Measurements from ENCODE around the gene ANKRD39. TPM values are rescaled to one million over a fixed set of nuclear protein-coding genes. Genes with fewer than 3 reads are reported as not detected.

ANKRD39 gene
- total and polyA plus RNA-seq, 9 of the 15 experiments (the other 6 are each of a cell fraction or from before 2014, with no cell fraction given) = 8.2 to 33.1 (median 23.8) TPM

DNA sequence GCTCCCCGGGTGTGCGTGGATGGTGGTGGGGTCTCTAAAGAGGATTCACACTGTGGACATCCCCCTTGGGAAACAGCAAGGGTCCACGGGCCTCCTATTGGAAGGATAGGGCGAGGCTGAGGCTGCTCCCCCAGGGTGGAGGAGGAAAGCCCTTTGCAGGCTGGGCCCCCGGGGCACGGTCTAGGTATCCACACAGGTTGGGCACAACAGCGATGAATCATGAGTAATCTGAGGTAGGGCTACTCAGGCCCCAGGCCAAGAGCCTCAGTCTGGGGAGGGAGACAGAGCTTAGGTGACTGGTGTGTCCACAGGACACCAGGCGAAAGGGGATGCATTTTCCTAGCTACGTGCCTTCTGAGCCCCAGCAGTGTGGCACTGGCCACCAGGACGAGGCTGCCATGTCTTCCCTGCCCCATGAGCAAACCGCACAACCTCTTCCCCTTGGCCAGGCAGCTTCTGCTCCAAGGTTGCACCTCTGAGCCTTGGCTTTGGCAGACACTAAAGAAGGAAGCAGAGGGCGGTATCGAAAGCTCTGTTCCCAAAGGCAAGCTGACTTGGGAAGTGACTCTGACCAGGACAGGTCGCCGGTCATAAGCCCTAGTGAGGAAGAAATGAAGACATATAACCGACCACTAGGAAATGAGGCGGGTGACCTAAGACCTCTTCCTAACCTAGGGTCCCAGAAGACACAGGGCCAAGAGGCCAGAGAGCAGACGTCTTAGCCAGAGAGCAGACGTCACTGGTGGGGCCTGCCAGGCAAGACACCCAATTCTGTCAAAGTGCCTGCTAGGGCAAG is 26.7 kb upstream of the ANKRD39 start:
- 0 out of 2 replicates have a peak, but pooled peaks have one; percentile 55 for TF ChIP-seq POLR2AphosphoS2 (IDR thresholded peaks at IDR 0.05; ENCODE audit: low read length)
- TF ChIP-seq TRIM24 (IDR thresholded peaks at IDR 0.05) = no peak
- 0 out of 4 replicates have a peak, but pooled peaks of 1 of the 2 experiments have one; percentile 16 for TF ChIP-seq NONO (IDR thresholded peaks at IDR 0.05; ENCODE audit: low read depth in 2 of 2, low read length in 1 of 2)
- TF ChIP-seq ZNF551 (CRISPR knock-in tag; IDR thresholded peaks at IDR 0.05) = no peak
- 0 out of 4 replicates have a peak, but pooled peaks of 1 of the 2 experiments have one; percentile 15 for TF ChIP-seq MAZ (CRISPR knock-in tag; conservative IDR thresholded peaks at IDR 0.05 in 1 of 2, IDR thresholded peaks at IDR 0.05 in 1 of 2)
- TF ChIP-seq ZNF778 (CRISPR knock-in tag; IDR thresholded peaks at IDR 0.05) = no peak
- TF ChIP-seq ILF3 (IDR thresholded peaks at IDR 0.05; ENCODE audit: borderline replicate concordance) = no peak
- no peak for TF ChIP-seq ADNP (tag; IDR thresholded peaks at IDR 0.05)
- TF ChIP-seq JUNB (CRISPR knock-in tag; conservative IDR thresholded peaks at IDR 0.05) = no peak
- TF ChIP-seq ZZZ3 (IDR thresholded peaks at IDR 0.05) = no peak
- TF ChIP-seq, protein P1, sequence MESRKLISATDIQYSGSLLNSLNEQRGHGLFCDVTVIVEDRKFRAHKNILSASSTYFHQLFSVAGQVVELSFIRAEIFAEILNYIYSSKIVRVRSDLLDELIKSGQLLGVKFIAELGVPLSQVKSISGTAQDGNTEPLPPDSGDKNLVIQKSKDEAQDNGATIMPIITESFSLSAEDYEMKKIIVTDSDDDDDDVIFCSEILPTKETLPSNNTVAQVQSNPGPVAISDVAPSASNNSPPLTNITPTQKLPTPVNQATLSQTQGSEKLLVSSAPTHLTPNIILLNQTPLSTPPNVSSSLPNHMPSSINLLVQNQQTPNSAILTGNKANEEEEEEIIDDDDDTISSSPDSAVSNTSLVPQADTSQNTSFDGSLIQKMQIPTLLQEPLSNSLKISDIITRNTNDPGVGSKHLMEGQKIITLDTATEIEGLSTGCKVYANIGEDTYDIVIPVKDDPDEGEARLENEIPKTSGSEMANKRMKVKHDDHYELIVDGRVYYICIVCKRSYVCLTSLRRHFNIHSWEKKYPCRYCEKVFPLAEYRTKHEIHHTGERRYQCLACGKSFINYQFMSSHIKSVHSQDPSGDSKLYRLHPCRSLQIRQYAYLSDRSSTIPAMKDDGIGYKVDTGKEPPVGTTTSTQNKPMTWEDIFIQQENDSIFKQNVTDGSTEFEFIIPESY (CRISPR knock-in tag; IDR thresholded peaks at IDR 0.05) = peak; percentile 72
- no peak for TF ChIP-seq ZNF143 (CRISPR knock-in tag; IDR thresholded peaks at IDR 0.05)
- TF ChIP-seq, protein P2, sequence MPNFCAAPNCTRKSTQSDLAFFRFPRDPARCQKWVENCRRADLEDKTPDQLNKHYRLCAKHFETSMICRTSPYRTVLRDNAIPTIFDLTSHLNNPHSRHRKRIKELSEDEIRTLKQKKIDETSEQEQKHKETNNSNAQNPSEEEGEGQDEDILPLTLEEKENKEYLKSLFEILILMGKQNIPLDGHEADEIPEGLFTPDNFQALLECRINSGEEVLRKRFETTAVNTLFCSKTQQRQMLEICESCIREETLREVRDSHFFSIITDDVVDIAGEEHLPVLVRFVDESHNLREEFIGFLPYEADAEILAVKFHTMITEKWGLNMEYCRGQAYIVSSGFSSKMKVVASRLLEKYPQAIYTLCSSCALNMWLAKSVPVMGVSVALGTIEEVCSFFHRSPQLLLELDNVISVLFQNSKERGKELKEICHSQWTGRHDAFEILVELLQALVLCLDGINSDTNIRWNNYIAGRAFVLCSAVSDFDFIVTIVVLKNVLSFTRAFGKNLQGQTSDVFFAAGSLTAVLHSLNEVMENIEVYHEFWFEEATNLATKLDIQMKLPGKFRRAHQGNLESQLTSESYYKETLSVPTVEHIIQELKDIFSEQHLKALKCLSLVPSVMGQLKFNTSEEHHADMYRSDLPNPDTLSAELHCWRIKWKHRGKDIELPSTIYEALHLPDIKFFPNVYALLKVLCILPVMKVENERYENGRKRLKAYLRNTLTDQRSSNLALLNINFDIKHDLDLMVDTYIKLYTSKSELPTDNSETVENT (CRISPR knock-in tag; IDR thresholded peaks at IDR 0.05) = no peak
- TF ChIP-seq RUNX1 (IDR thresholded peaks at IDR 0.05; ENCODE audit: low read depth) = peak; percentile 14; the same call in 1 of the 2 replicates
- H3K27me3 ChIP-seq (ENCODE audit: control insufficient read depth in 2 of 2, insufficient read depth in 2 of 2, low read length in 2 of 2) = no peaks in the 10 kb centered on the region; a peak in 1 of 5 replicates
- ATAC-seq = no peak

More for the DNA sequence above, 26.7 kb upstream of the ANKRD39 start:
- no peak for DNase-seq (ENCODE audit: extremely low read depth in 1 of 4, low spot score in 3 of 4)
- intact Hi-C loops (cut with micrococcal nuclease) = no loop called here
- H3K9me3 ChIP-seq (replicated peaks; ENCODE audit: control insufficient read depth, insufficient read depth, low read depth, low read length) = no peaks in the 10 kb centered on the region
- peak overlapping the region in 1 of 2 experiments; percentile 79; a peak in 2 of 4 replicates for H3K9ac ChIP-seq (ENCODE audit: insufficient read depth in 1 of 2, low read depth in 2 of 2, low read length in 2 of 2)
- H2AFZ ChIP-seq (ENCODE audit: low read depth, low read length) = no peak overlapping the region
- ChIA-PET POLR2A (interaction anchor here (0.7 to 6.6 kb wide), 9 partner anchors 10 to 79 kb away, joined by 3 to 73 read pairs (median 4); no protein-coding TSS in a partner anchor), CTCF (ENCODE audit: low intra/inter-chr PET ratio) (no interaction called here)
- WGBS (ENCODE audit: insufficient coverage, low coverage, missing lambda C conversion rate) = 81% methylated on average over 19 of the region's 19 CpGs
- H3K4me1 ChIP-seq (replicated peaks in 1 of 2; ENCODE audit: control insufficient read depth in 2 of 2, insufficient read depth in 2 of 2, low read length in 2 of 2) = peaks cover 34 to 88% of the 10 kb centered on the region in 2 experiments; a peak in 4 of 5 replicates
- in situ Hi-C loops (cut with MboI) = no loop called here
- H3K4me2 ChIP-seq (ENCODE audit: insufficient read depth, low read length) = no peak overlapping the region
- H3K79me2 ChIP-seq (ENCODE audit: control insufficient read depth, insufficient read depth, low read length) = peaks cover 51% of the 10 kb centered on the region
- H4K20me1 ChIP-seq (replicated peaks; ENCODE audit: control insufficient read depth, insufficient read depth, low read length) = peaks cover 3% of the 10 kb centered on the region; the same call in 1 of the 2 replicates
- no peak overlapping the region for H3K4me3 ChIP-seq
- H3K27ac ChIP-seq (ENCODE audit: extremely low read depth, low read depth, low read length) = peak overlapping the region; percentile 32; the same call in 2 of the 3 replicates
- BruUV-seq (replicated peaks) = no TSS peak
- FAIRE-seq = no peak
- no peaks in the 10 kb centered on the region for H3K9me1 ChIP-seq (ENCODE audit: control insufficient read depth, insufficient read depth, low read length)
- peaks cover 73% of the 10 kb centered on the region for H3K36me3 ChIP-seq (ENCODE audit: control insufficient read depth, insufficient read depth, low read length)

All from K562 (cell line).